Left lung (tissue), 10 donors: ENCODE measurements around the gene PPP1R1B. TPM values are rescaled to one million over a fixed set of nuclear protein-coding genes. Genes with fewer than 3 reads are reported as not detected.

ENCODE experiments used
- ATAC-seq: fragments of 200-7000 bp; cut with Tn5 transposase; one replicate; pipeline ENCODE4 v1.9.1; 2020; ENCODE audit warnings: moderate library complexity
- DNase-seq, 4 donors: peaks; one replicate each; pipeline ENCODE4 v3.0.0-alpha.2; 2013 to 2020
- H3K27ac ChIP-seq, 2 donors: fragments of 200-600 bp; sonication (generic) in 1 of 2; one replicate each; pipeline versions ENCODE4 v1.5.0 to v1.8.0; 2020 to 2021
- H3K27me3 ChIP-seq, 2 donors: fragments of 200-600 bp; sonication (generic) in 1 of 2; one replicate each; pipeline versions ENCODE4 v1.5.0 to v1.8.0; 2020 to 2021
- H3K36me3 ChIP-seq, 2 donors: fragments of 200-600 bp; sonication (generic) in 1 of 2; one replicate each; pipeline versions ENCODE4 v1.5.0 to v1.8.0; 2020 to 2021
- H3K4me1 ChIP-seq, 2 donors: fragments of 200-600 bp; one replicate each; pipeline ENCODE4 v1.8.0; 2021
- H3K4me3 ChIP-seq, 2 donors: fragments of 200-600 bp; sonication (generic) in 1 of 2; one replicate each; pipeline versions ENCODE4 v1.5.0 to v1.8.0; 2020 to 2021; ENCODE audit warnings: mild to moderate bottlenecking in 1 of 2
- H3K9me3 ChIP-seq, 2 donors: fragments of 200-600 bp; sonication (generic) in 1 of 2; one replicate each; pipeline versions ENCODE4 v1.5.0 to v1.8.0; 2020 to 2021
- CTCF ChIP-seq, 2 donors: fragments of 200-600 bp; sonication (generic) in 1 of 2; IDR thresholded peaks; one replicate each; pipeline versions ENCODE4 v1.5.0 to v1.8.0; 2021; ENCODE audit warnings: antibody characterized with exemption in 2 of 2
- intact Hi-C, 2 donors: fragments of 100-400 bp; cut with DNase I; formaldehyde crosslinking; loops; one replicate each; pipeline versions ENCODE4 v1.11.2 to v1.14.2; 2022
- polyA plus RNA-seq, 6 donors: library from polyadenylated mRNA; unstranded; fragments of 120-200 nt; gene quantifications; one replicate each; pipeline ENCODE4 v1.2.1, GENCODE V29; 2013; ENCODE audit not compliant: insufficient read length in 6 of 6
- total RNA-seq, 2 donors: library from RNA; stranded (reverse); fragmentation: NEBNext Ultra II Directional; extraction: Animal tissue kit (Norgen Biotek cat#: 25700); gene quantifications; one replicate each; pipeline ENCODE4 v1.2.1, GENCODE V29; 2021
- donor health status: DM: no; HTN: yes; CAD: no.
- donor health status: DM: no; HTN: no; CAD: no.

The PPP1R1B gene
- total and polyA plus RNA-seq, 8 donors, result 10.6 to 66.4 (median 53.7) TPM

GRCh38 chr17:39625198-39625785 lies 1.5 kb upstream of the PPP1R1B start:
- ATAC-seq (no peak), DNase-seq (peak in 2 of 4 donors; percentile 68 to 82)
- H3K9me3 ChIP-seq, result no peaks in the 10 kb centered on the region
- intact Hi-C loops, result no loop called here
- no peak overlapping the region for H3K4me3 ChIP-seq
- H3K4me1 ChIP-seq, result peaks cover 6 to 44% of the 10 kb centered on the region in 2 donors
- H3K27ac ChIP-seq, result no peak overlapping the region
- no peak for TF ChIP-seq CTCF (IDR thresholded peaks at IDR 0.05)
- H3K36me3 ChIP-seq, result no peaks in the 10 kb centered on the region
- H3K27me3 ChIP-seq, result peaks cover 17 to 62% of the 10 kb centered on the region in 2 donors

GRCh38 chr17:39627047-39627711 lies 427 bp downstream of the PPP1R1B start:
- Histone ChIP-seq H3K27ac (no peak overlapping the region), H3K4me3 (peak overlapping the region; percentile 28 to 33), H3K27me3 (peaks cover 17 to 62% of the 10 kb centered on the region in 2 donors), H3K36me3 (no peaks in the 10 kb centered on the region), H3K9me3 (no peaks in the 10 kb centered on the region), H3K4me1 (peaks cover 6 to 47% of the 10 kb centered on the region in 2 donors)
- ATAC-seq, result no peak
- no peak for DNase-seq
- TF ChIP-seq CTCF (IDR thresholded peaks at IDR 0.05), result no peak
- intact Hi-C loops, result no loop called here

- no peak overlapping the region for H3K27ac ChIP-seq
- intact Hi-C loops, result no loop called here
- peak overlapping the region in 1 of 2 donors; percentile 33 for H3K4me3 ChIP-seq
These were observed 1.2 kb downstream of the PPP1R1B start for GRCh38 chr17:39627712-39628516.

GRCh38 chr17:39628655-39629493 lies 2.1 kb downstream of the PPP1R1B start:
- Histone ChIP-seq H3K36me3 (no peaks in the 10 kb centered on the region), H3K27me3 (peaks cover 17 to 64% of the 10 kb centered on the region in 2 donors), H3K9me3 (no peaks in the 10 kb centered on the region), H3K27ac (peak overlapping the region; percentile 13 to 39), H3K4me3 (no peak overlapping the region), H3K4me1 (peaks cover 6 to 35% of the 10 kb centered on the region in 2 donors)
- DNase-seq (peak in 1 of 4 donors; percentile 76), ATAC-seq (peak; percentile 76)
- intact Hi-C loops, result no loop called here
- TF ChIP-seq CTCF (IDR thresholded peaks at IDR 0.05), result no peak

More at GRCh38 chr17:39627712-39628516, 1.2 kb downstream of the PPP1R1B start:
- ATAC-seq, result no peak
- H3K9me3 ChIP-seq, result no peaks in the 10 kb centered on the region
- H3K4me1 ChIP-seq, result peaks cover 6 to 43% of the 10 kb centered on the region in 2 donors
- H3K27me3 ChIP-seq, result peaks cover 17 to 64% of the 10 kb centered on the region in 2 donors
- no peak for DNase-seq
- H3K36me3 ChIP-seq, result no peaks in the 10 kb centered on the region
- no peak for TF ChIP-seq CTCF (IDR thresholded peaks at IDR 0.05)
